Measurements from ENCODE around the gene ATP13A3.

Gene ATP13A3

GRCh38 chr3:194387276-194387675 is 99.5 kb downstream of the ATP13A3 start:
- no peak for DNase-seq

- DNase-seq = no peak
Observed at GRCh38 chr3:194386648-194387047, 100.2 kb downstream of the ATP13A3 start.

- DNase-seq = no peak
Observed at GRCh38 chr3:194386066-194386465, 100.7 kb downstream of the ATP13A3 start.

- DNase-seq = no peak
Observed at GRCh38 chr3:194384569-194385001, 102.2 kb downstream of the ATP13A3 start.

- no peak for DNase-seq
Observed at GRCh38 chr3:194384156-194384555, 102.6 kb downstream of the ATP13A3 start.

- DNase-seq = no peak
Observed at GRCh38 chr3:194383276-194383940, 103.4 kb downstream of the ATP13A3 start.

- no peak for DNase-seq
Observed at GRCh38 chr3:194382892-194383223, 103.9 kb downstream of the ATP13A3 start.

- DNase-seq = no peak
Observed at GRCh38 chr3:194382196-194382891, 104.5 kb downstream of the ATP13A3 start.

GRCh38 chr3:194381460-194381875 is 105.3 kb downstream of the ATP13A3 start:
- DNase-seq = no peak

- no peak for DNase-seq
Observed at GRCh38 chr3:194380326-194380725, 106.5 kb downstream of the ATP13A3 start.

- DNase-seq = no peak
Observed at GRCh38 chr3:194379651-194380050, 107.2 kb downstream of the ATP13A3 start.

- no peak for DNase-seq
Observed at GRCh38 chr3:194379231-194379630, 107.6 kb downstream of the ATP13A3 start.

GRCh38 chr3:194377708-194378107 is 109.1 kb downstream of the ATP13A3 start:
- no peak for DNase-seq

GRCh38 chr3:194376241-194376560 is 110.6 kb downstream of the ATP13A3 start:
- DNase-seq = no peak

GRCh38 chr3:194375473-194376240 is 111.1 kb downstream of the ATP13A3 start:
- DNase-seq = peak; percentile 46

- DNase-seq = no peak
Observed at GRCh38 chr3:194374935-194375334, 111.9 kb downstream of the ATP13A3 start.

GRCh38 chr3:194373899-194374298 is 112.9 kb downstream of the ATP13A3 start:
- no peak for DNase-seq

- DNase-seq = no peak
Observed at GRCh38 chr3:194373028-194373427, 113.8 kb downstream of the ATP13A3 start.

GRCh38 chr3:194370753-194371152 is 116.0 kb downstream of the ATP13A3 start:
- DNase-seq = no peak

- no peak for DNase-seq
Observed at GRCh38 chr3:194369522-194370279, 117.1 kb downstream of the ATP13A3 start, which contains the start of gene LRRC15. TSS of gene LRRC15 (minus strand) at chr3:194369743. CDS start at chr3:194361043, 8,700 bp downstream.

- no peak for DNase-seq
Observed at GRCh38 chr3:194368918-194369317, 117.9 kb downstream of the ATP13A3 start.

GRCh38 chr3:194367992-194368841 is 118.6 kb downstream of the ATP13A3 start:
- DNase-seq = no peak
